K562 (cell line): ENCODE data around the gene SH3BP5L. TPM values are rescaled to one million over a fixed set of nuclear protein-coding genes. Genes with fewer than 3 reads are reported as not detected.

Source experiments
- ATAC-seq: fragments of 200-7000 bp; cut with Tn5 transposase; 3 replicates; pipeline ENCODE4 v1.9.1; 2020; ENCODE audit warnings: moderate library complexity
- BruUV-seq: library from RNA; stranded (reverse); fragments of 400-500 nt; replicated peaks from 2 replicates; lab custom pipeline; 2021; lab: Mats Ljungman, UMichigan
- CTCF ChIA-PET: fragments of 300-600 bp; formaldehyde crosslinking; extraction: SDS; loops from one replicate; lab custom pipeline; 2021; ENCODE audit warnings: low intra/inter-chr PET ratio; lab: Yijun Ruan, JAX
- POLR2A ChIA-PET: fragments of 300-600, 350-650 bp; sonication (Branson Sonifier 250); formaldehyde crosslinking; extraction: SDS; loops from one replicate; lab custom pipeline; 2021; ENCODE audit warnings: antibody characterized with exemption, inconsistent platforms; lab: Yijun Ruan, JAX
- DNase-seq, 4 experiments: peaks; one replicate each; pipeline versions ENCODE4 v3.0.0 to v3.0.0-alpha.2; 2011 to 2018; ENCODE audit warnings: low spot score in 3 of 4, mixed read lengths in 3 of 4; ENCODE audit errors: extremely low read depth in 1 of 4
- FAIRE-seq: peaks from 2 replicates; lab custom pipeline; 2011; peaks lifted over from hg19 to GRCh38; lab: Jason Lieb, UNC
- H2AFZ ChIP-seq: 2 replicates; pipeline ENCODE4 v1.6.0; 2011; ENCODE audit warnings: low read depth, low read length, control low read depth, inconsistent platforms
- H3K27ac ChIP-seq: fragments of 200-600 bp; 3 replicates; pipeline ENCODE4 v1.8.0; 2011; ENCODE audit warnings: low read depth, mild to moderate bottlenecking, control low read depth, inconsistent platforms, low read length, moderate library complexity, mixed read lengths; ENCODE audit errors: extremely low read depth
- H3K27me3 ChIP-seq, 2 experiments: fragments of 300-600 bp in 1 of 2; 2 replicates in 1 of 2; 3 replicates in 1 of 2; pipeline versions ENCODE4 v1.6.0 to v1.8.0; 2011; ENCODE audit warnings: inconsistent platforms in 2 of 2, low read length in 2 of 2, mild to moderate bottlenecking in 1 of 2, mixed read lengths in 1 of 2, moderate library complexity in 1 of 2; ENCODE audit not compliant: control insufficient read depth in 2 of 2, insufficient read depth in 2 of 2
- H3K36me3 ChIP-seq: fragments of 300-600 bp; 3 replicates; pipeline ENCODE4 v1.8.0; 2011; ENCODE audit warnings: mild to moderate bottlenecking, low read length, inconsistent platforms; ENCODE audit not compliant: control insufficient read depth, insufficient read depth
- H3K4me1 ChIP-seq, 2 experiments: fragments of 200-600 bp in 1 of 2; replicated peaks in 1 of 2; 2 replicates in 1 of 2; 3 replicates in 1 of 2; pipeline versions ENCODE4 v1.5.1 to v1.8.0; 2011; ENCODE audit warnings: inconsistent platforms in 2 of 2, low read length in 2 of 2, mild to moderate bottlenecking in 1 of 2, mixed read lengths in 1 of 2, moderate library complexity in 1 of 2; ENCODE audit not compliant: control insufficient read depth in 2 of 2, insufficient read depth in 2 of 2
- H3K4me2 ChIP-seq: 2 replicates; pipeline ENCODE4 v1.6.1; 2011; ENCODE audit warnings: low read length, control low read depth, inconsistent platforms, mixed read lengths; ENCODE audit not compliant: insufficient read depth
- H3K4me3 ChIP-seq: fragments of 200-600 bp; sonication (generic), shearing (Covaris generic); 2 replicates; pipeline ENCODE4 v1.5.1; 2016; ENCODE audit warnings: control low read depth, inconsistent platforms
- H3K79me2 ChIP-seq: fragments of 200-600 bp; 3 replicates; pipeline ENCODE4 v1.8.0; 2011; ENCODE audit warnings: low read length, inconsistent platforms; ENCODE audit not compliant: control insufficient read depth, insufficient read depth
- H3K9ac ChIP-seq, 2 experiments: 2 replicates each; pipeline versions ENCODE4 v1.6.0 to v1.6.1; 2011; ENCODE audit warnings: low read depth in 2 of 2, low read length in 2 of 2, control low read depth in 1 of 2, inconsistent platforms in 1 of 2, mild to moderate bottlenecking in 1 of 2, mixed read lengths in 1 of 2; ENCODE audit not compliant: insufficient read depth in 1 of 2
- H3K9me1 ChIP-seq: one replicate; pipeline ENCODE4 v1.6.0; 2011; ENCODE audit warnings: inconsistent platforms, mild to moderate bottlenecking, low read length, moderate library complexity; ENCODE audit not compliant: control insufficient read depth, insufficient read depth
- H3K9me3 ChIP-seq: replicated peaks from 2 replicates; pipeline ENCODE4 v1.5.1; 2011; ENCODE audit warnings: low read depth, low read length, inconsistent platforms; ENCODE audit not compliant: control insufficient read depth, insufficient read depth
- H4K20me1 ChIP-seq: replicated peaks from 2 replicates; pipeline ENCODE4 v1.6.1; 2011; ENCODE audit warnings: low read length, inconsistent platforms, mixed read lengths; ENCODE audit not compliant: control insufficient read depth, insufficient read depth
- CHD1 ChIP-seq: fragments of 200-600 bp; sonication (generic); IDR thresholded peaks from one replicate; pipeline ENCODE4 v1.6.1; 2012; ENCODE audit warnings: mild to moderate bottlenecking, moderate library complexity, low read length, inconsistent platforms
- ELF2 ChIP-seq: fragments of 250-450 bp; sonication (Bioruptor Pico); IDR thresholded peaks from 2 replicates; pipeline ENCODE4 v1.5.0; 2021; ENCODE audit warnings: mild to moderate bottlenecking
- FIP1L1 ChIP-seq: fragments of 200-400 bp; formaldehyde crosslinking; IDR thresholded peaks from 2 replicates; pipeline ENCODE4 v1.6.1; 2018; ENCODE audit warnings: mild to moderate bottlenecking, low read depth, low read length; ENCODE audit not compliant: poor library complexity, severe bottlenecking
- GABPB1 ChIP-seq: sonication (generic); formaldehyde crosslinking; IDR thresholded peaks from 2 replicates; pipeline ENCODE4 v1.8.0; 2022; ENCODE audit warnings: mild to moderate bottlenecking, missing genetic modification reagents
- GMEB1 ChIP-seq: fragments of 250-450 bp; sonication (Bioruptor Pico); IDR thresholded peaks from 2 replicates; pipeline ENCODE4 v1.4.0; 2020; ENCODE audit warnings: mild to moderate bottlenecking
- GTF2E2 ChIP-seq: fragments of 200-800 bp; sonication (Bioruptor generic); IDR thresholded peaks from 2 replicates; pipeline ENCODE4 v1.6.1; 2016; ENCODE audit warnings: missing genetic modification characterization, missing compliant biosample characterization
- MCM2 ChIP-seq: fragments of 450-650 bp; IDR thresholded peaks from 2 replicates; pipeline ENCODE4 v1.6.1; 2017; ENCODE audit warnings: low read depth, mild to moderate bottlenecking
- RBM15 ChIP-seq: fragments of 200-400 bp; formaldehyde crosslinking; IDR thresholded peaks from 2 replicates; pipeline ENCODE4 v1.6.1; 2018; ENCODE audit warnings: mild to moderate bottlenecking, low read length, moderate library complexity; ENCODE audit not compliant: insufficient read depth
- SRSF1 ChIP-seq: fragments of 200-400 bp; formaldehyde crosslinking; IDR thresholded peaks from 2 replicates; pipeline ENCODE4 v1.6.1; 2017; ENCODE audit warnings: mild to moderate bottlenecking, low read depth, low read length, moderate library complexity
- ZBTB8A ChIP-seq: fragments of 450-650 bp; IDR thresholded peaks from 2 replicates; pipeline ENCODE4 v1.6.1; 2018; ENCODE audit warnings: mild to moderate bottlenecking, moderate library complexity; ENCODE audit not compliant: partially characterized antibody
- ZNF263 ChIP-seq: sonication (generic); formaldehyde crosslinking; IDR thresholded peaks from 2 replicates; pipeline ENCODE4 v1.8.0; 2022; ENCODE audit warnings: mild to moderate bottlenecking, missing genetic modification reagents, borderline replicate concordance
- ZNF609 ChIP-seq: sonication (generic); formaldehyde crosslinking; IDR thresholded peaks from 2 replicates; pipeline ENCODE4 v1.8.1; 2023; ENCODE audit warnings: missing genetic modification reagents, mild to moderate bottlenecking, borderline replicate concordance
- WGBS: fragments of 100-300 bp; shearing (Covaris generic); methylation state at CpG from one replicate; pipeline ENCODE4 v1.1.6; 2016; ENCODE audit warnings: low coverage, mixed read lengths; ENCODE audit not compliant: insufficient coverage; ENCODE audit errors: missing lambda C conversion rate; 5-methylcytosine and 5-hydroxymethylcytosine counted together
- in situ Hi-C: fragments of 300-500 bp; cut with MboI; formaldehyde crosslinking; loops from 4 replicates; pipeline ENCODE4 v1.15.0; 2018; ENCODE audit warnings: inconsistent platforms, mixed read lengths
- intact Hi-C: fragments of 100-400 bp; cut with micrococcal nuclease; formaldehyde crosslinking; loops from 2 replicates; pipeline ENCODE4 v1.14.2; 2022
- polyA plus RNA-seq, 8 experiments: library from polyadenylated mRNA; depleted of rRNA in 4 of 8; stranded (reverse) in 5 of 8; unstranded in 3 of 8; fragments of >200 nt; fragmentation: Nextera tagmentation in 2 of 8; fragmentation: Illumina TruSeq in 1 of 8; extraction: Ambion mirVana in 2 of 8; extraction: Trizol in 1 of 8; gene quantifications; 2 replicates each; pipeline versions ENCODE4 v1.2.1 to v1.2.3, GENCODE V29; 2011 to 2014; ENCODE audit warnings: inconsistent platforms in 1 of 8, missing spikeins in 1 of 8
- total RNA-seq, 7 experiments: library from RNA; depleted of rRNA in 6 of 7; stranded (reverse); fragments of >200 nt in 6 of 7; fragmentation: Illumina TruSeq in 2 of 7; extraction: Trizol in 2 of 7; gene quantifications; 2 replicates each; pipeline versions ENCODE4 v1.2.1 to v1.2.3, GENCODE V29; 2011 to 2021; ENCODE audit warnings: low replicate concordance in 1 of 7
- TF ChIP-seq, protein P1 (sequence below): sonication (generic); formaldehyde crosslinking; IDR thresholded peaks from 2 replicates; pipeline ENCODE4 v1.8.0; 2022; ENCODE audit warnings: mild to moderate bottlenecking, low read depth, missing genetic modification reagents

SH3BP5L gene
- total and polyA plus RNA-seq, 9 of the 15 experiments (the other 6 are each of a cell fraction or from before 2014, with no cell fraction given), result 1.9 to 26.5 (median 15.8) TPM

DNA sequence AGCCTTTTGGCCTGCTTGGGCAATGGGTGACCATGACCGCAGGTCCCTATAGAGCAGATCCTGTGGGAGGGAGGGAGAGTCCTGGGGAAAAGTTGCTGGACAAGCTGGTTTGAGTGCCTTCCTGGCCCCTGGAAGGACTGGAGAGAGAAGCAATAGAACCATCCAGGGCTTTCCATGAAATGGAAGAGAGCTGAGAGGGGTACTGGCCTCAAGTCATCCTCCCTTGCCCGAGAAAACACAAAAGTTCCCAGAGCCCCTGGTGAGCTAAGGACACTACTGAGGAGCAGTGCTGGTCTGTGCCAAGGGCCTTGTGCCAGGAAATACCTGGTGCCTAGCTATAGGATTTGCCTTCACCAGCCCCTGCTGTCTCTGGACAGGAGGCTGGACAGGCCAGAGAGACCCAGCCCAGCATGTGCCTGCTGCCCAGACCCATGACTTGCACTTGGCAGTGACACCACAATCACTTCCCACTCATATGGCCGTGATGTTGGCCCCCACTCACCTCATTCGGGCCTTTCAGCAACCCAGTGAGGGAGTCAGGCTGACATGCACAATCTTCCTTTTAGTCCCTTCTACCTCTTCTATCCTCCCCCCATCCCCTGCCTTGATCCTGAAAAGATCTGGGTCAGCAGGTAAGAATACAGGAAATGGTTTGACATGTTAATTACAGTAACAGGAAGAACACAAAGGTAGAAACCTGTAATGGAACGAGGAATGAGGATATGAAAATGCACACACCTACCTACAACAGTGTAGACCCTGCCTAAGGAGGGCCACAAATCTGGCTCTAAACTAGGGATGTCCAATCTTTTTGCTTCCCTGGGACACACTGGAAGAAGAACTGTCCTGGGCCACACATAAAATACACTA is 7.0 kb downstream of the SH3BP5L start:
- Histone ChIP-seq H3K36me3 (peaks cover 79% of the 10 kb centered on the region), H3K27me3 (no peaks in the 10 kb centered on the region), H3K9me3 (no peaks in the 10 kb centered on the region), H4K20me1 (0 out of 2 replicates have a peak, but pooled peaks cover 5% of the 10 kb centered on the region), H3K79me2 (peaks cover 29% of the 10 kb centered on the region), H3K4me1 (peaks cover 0 to 7% of the 10 kb centered on the region in 2 experiments; a peak in 3 of 5 replicates), H3K9me1 (no peaks in the 10 kb centered on the region), H3K4me2 (no peak overlapping the region), H3K9ac (peak overlapping the region in 1 of 2 experiments; percentile 56; a peak in 1 of 4 replicates), H3K4me3 (no peak overlapping the region), H3K27ac (no peak overlapping the region), H2AFZ (no peak overlapping the region)
- WGBS, result 85% methylated on average over 5 of the region's 5 CpGs
- CTCF ChIA-PET, result no interaction called here
- FAIRE-seq (no peak), DNase-seq (peak in 2 of 4 experiments; percentile 3 to 5), ATAC-seq (no peak; the same call in 2 of the 3 replicates)
- intact Hi-C loops (no loop called here), in situ Hi-C loops (no loop called here)
- POLR2A ChIA-PET, result interaction anchor here (2.5 kb wide), 1 partner anchor 8 kb away, joined by 9 read pairs; no protein-coding TSS in a partner anchor
- TF ChIP-seq RBM15 (no peak), ZNF263 (CRISPR knock-in tag) (no peak), FIP1L1 (no peak), CHD1 (no peak), ELF2 (CRISPR knock-in tag) (no peak), GMEB1 (CRISPR knock-in tag) (no peak), SRSF1 (no peak), GTF2E2 (tag) (no peak), ZNF609 (no peak), MCM2 (no peak), ZBTB8A (no peak), GABPB1 (CRISPR knock-in tag) (no peak)
- TF ChIP-seq, protein P1, sequence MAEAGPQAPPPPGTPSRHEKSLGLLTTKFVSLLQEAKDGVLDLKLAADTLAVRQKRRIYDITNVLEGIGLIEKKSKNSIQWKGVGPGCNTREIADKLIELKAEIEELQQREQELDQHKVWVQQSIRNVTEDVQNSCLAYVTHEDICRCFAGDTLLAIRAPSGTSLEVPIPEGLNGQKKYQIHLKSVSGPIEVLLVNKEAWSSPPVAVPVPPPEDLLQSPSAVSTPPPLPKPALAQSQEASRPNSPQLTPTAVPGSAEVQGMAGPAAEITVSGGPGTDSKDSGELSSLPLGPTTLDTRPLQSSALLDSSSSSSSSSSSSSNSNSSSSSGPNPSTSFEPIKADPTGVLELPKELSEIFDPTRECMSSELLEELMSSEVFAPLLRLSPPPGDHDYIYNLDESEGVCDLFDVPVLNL (CRISPR knock-in tag), result no peak
- BruUV-seq, result no TSS peak
